H9 (cell line): ENCODE results near the gene NAA60. TPM values are rescaled to one million over a fixed set of nuclear protein-coding genes. Genes with fewer than 3 reads are reported as not detected.

Experiments used
- DNase-seq: peaks from one replicate; pipeline ENCODE4 v3.0.0-alpha.2; 2017
- H2AFZ ChIP-seq: one replicate; pipeline ENCODE4 v1.6.1; 2013; ENCODE audit warnings: mild to moderate bottlenecking, low read length, control low read depth, moderate library complexity
- H2AK5ac ChIP-seq: 2 replicates; pipeline ENCODE4 v1.6.1; 2013; ENCODE audit warnings: low read length, control low read depth, mixed read lengths; ENCODE audit not compliant: insufficient read length
- H2BK120ac ChIP-seq: one replicate; pipeline ENCODE4 v1.6.1; 2013; ENCODE audit warnings: low read depth, mild to moderate bottlenecking, low read length, control low read depth, inconsistent platforms; ENCODE audit not compliant: poor library complexity, severe bottlenecking
- H2BK12ac ChIP-seq: 2 replicates; pipeline ENCODE4 v1.6.1; 2013; ENCODE audit warnings: low read length, control low read depth, mixed read lengths, low read depth; ENCODE audit not compliant: insufficient read length
- H2BK15ac ChIP-seq: 2 replicates; pipeline ENCODE4 v1.6.1; 2013; ENCODE audit warnings: low read depth, low read length, control low read depth
- H2BK20ac ChIP-seq: one replicate; pipeline ENCODE4 v1.6.1; 2013; ENCODE audit warnings: low read depth, mild to moderate bottlenecking, low read length, control low read depth, inconsistent platforms; ENCODE audit not compliant: poor library complexity, severe bottlenecking
- H2BK5ac ChIP-seq: 2 replicates; pipeline ENCODE4 v1.6.1; 2013; ENCODE audit warnings: low read length, control low read depth, mixed read lengths; ENCODE audit not compliant: insufficient read length
- H3K14ac ChIP-seq: 2 replicates; pipeline ENCODE4 v1.6.1; 2013; ENCODE audit warnings: low read length, control low read depth; ENCODE audit not compliant: insufficient read depth
- H3K18ac ChIP-seq: 2 replicates; pipeline ENCODE4 v1.6.1; 2013; ENCODE audit warnings: low read depth, mild to moderate bottlenecking, mixed read lengths, low read length, control low read depth; ENCODE audit not compliant: insufficient read length
- H3K23ac ChIP-seq: 2 replicates; pipeline ENCODE4 v1.6.1; 2013; ENCODE audit warnings: low read length, control low read depth, mixed read lengths, low read depth; ENCODE audit not compliant: insufficient read length
- H3K23me2 ChIP-seq: 2 replicates; pipeline ENCODE4 v1.6.1; 2013; ENCODE audit warnings: low read depth, mild to moderate bottlenecking, mixed read lengths, low read length, control low read depth; ENCODE audit not compliant: insufficient read length, poor library complexity, severe bottlenecking
- H3K27ac ChIP-seq: 2 replicates; pipeline ENCODE4 v1.5.1; 2013; ENCODE audit warnings: low read length, control low read depth, mixed read lengths, low read depth; ENCODE audit not compliant: insufficient read length
- H3K27me3 ChIP-seq: 2 replicates; pipeline ENCODE4 v1.6.1; 2013; ENCODE audit warnings: low read length, control low read depth, inconsistent platforms; ENCODE audit not compliant: insufficient read depth
- H3K4ac ChIP-seq: 2 replicates; pipeline ENCODE4 v1.6.1; 2013; ENCODE audit warnings: low read depth, mild to moderate bottlenecking, control low read depth, inconsistent platforms, low read length, moderate library complexity
- H3K4me1 ChIP-seq: 2 replicates; pipeline ENCODE4 v1.6.1; 2013; ENCODE audit warnings: low read length, control low read depth, inconsistent platforms; ENCODE audit not compliant: insufficient read depth
- H3K4me2 ChIP-seq: 2 replicates; pipeline ENCODE4 v1.6.1; 2013; ENCODE audit warnings: low read length, control low read depth, mixed read lengths; ENCODE audit not compliant: insufficient read length, insufficient read depth
- H3K56ac ChIP-seq: 2 replicates; pipeline ENCODE4 v1.6.1; 2013; ENCODE audit warnings: low read depth, mild to moderate bottlenecking, mixed read lengths, low read length, control low read depth; ENCODE audit not compliant: insufficient read length
- H3K79me1 ChIP-seq: 2 replicates; pipeline ENCODE4 v1.6.1; 2013; ENCODE audit warnings: low read depth, mild to moderate bottlenecking, moderate library complexity, low read length, control low read depth, inconsistent platforms; ENCODE audit not compliant: insufficient read depth, poor library complexity, severe bottlenecking
- H3K79me2 ChIP-seq: 2 replicates; pipeline ENCODE4 v1.6.1; 2013; ENCODE audit warnings: low read length, control low read depth, inconsistent platforms; ENCODE audit not compliant: insufficient read depth
- H3K9ac ChIP-seq: 2 replicates; pipeline ENCODE4 v1.6.1; 2013; ENCODE audit warnings: low read length, control low read depth, mixed read lengths; ENCODE audit not compliant: insufficient read length; ENCODE audit errors: extremely low read depth
- H3K9me3 ChIP-seq: one replicate; pipeline ENCODE4 v1.6.1; 2013; ENCODE audit warnings: low read depth, low read length, inconsistent platforms; ENCODE audit not compliant: control insufficient read depth
- H3T11ph ChIP-seq: one replicate; pipeline ENCODE4 v1.6.1; 2013; ENCODE audit warnings: mild to moderate bottlenecking, low read length, control low read depth, inconsistent platforms
- H4K20me1 ChIP-seq: one replicate; pipeline ENCODE4 v1.6.1; 2013; ENCODE audit not compliant: control insufficient read depth, insufficient read length, insufficient read depth
- H4K5ac ChIP-seq: 2 replicates; pipeline ENCODE4 v1.6.1; 2013; ENCODE audit warnings: low read depth, mild to moderate bottlenecking, mixed read lengths, low read length, control low read depth; ENCODE audit not compliant: insufficient read length
- H4K8ac ChIP-seq: replicated peaks from 2 replicates; pipeline ENCODE4 v1.6.1; 2013; ENCODE audit warnings: low read length, control low read depth, mixed read lengths, low read depth; ENCODE audit not compliant: insufficient read length
- H4K91ac ChIP-seq: 2 replicates; pipeline ENCODE4 v1.6.1; 2013; ENCODE audit warnings: low read depth, mild to moderate bottlenecking, moderate library complexity, mixed read lengths, low read length, control low read depth; ENCODE audit not compliant: insufficient read length
- H3K27ac Mint-ChIP-seq, 3 experiments: 2 replicates in 2 of 3; 3 replicates in 1 of 3; pipeline ENCODE4 v1.8.0; 2020 to 2021; ENCODE audit warnings: mixed read lengths in 3 of 3, mild to moderate bottlenecking in 1 of 3, moderate library complexity in 1 of 3
- H3K27me3 Mint-ChIP-seq: 2 replicates; pipeline ENCODE4 v1.8.0; 2021; ENCODE audit warnings: low read depth, mild to moderate bottlenecking, moderate library complexity, mixed read lengths
- H3K36me3 Mint-ChIP-seq, 3 experiments: 2 replicates in 2 of 3; 3 replicates in 1 of 3; pipeline ENCODE4 v1.8.0; 2020 to 2021; ENCODE audit warnings: low read depth in 3 of 3, mixed read lengths in 3 of 3; ENCODE audit not compliant: insufficient read depth in 1 of 3
- H3K4me1 Mint-ChIP-seq, 2 experiments: 2 replicates each; pipeline ENCODE4 v1.8.0; 2020; ENCODE audit warnings: mixed read lengths in 2 of 2
- H3K4me3 Mint-ChIP-seq, 2 experiments: 2 replicates in 1 of 2; 3 replicates in 1 of 2; pipeline ENCODE4 v1.8.0; 2020 to 2021; ENCODE audit warnings: mild to moderate bottlenecking in 2 of 2, mixed read lengths in 2 of 2, moderate library complexity in 1 of 2
- H3K9me3 Mint-ChIP-seq, 2 experiments: 2 replicates in 1 of 2; 3 replicates in 1 of 2; pipeline ENCODE4 v1.8.0; 2020; ENCODE audit warnings: mild to moderate bottlenecking in 2 of 2, mixed read lengths in 2 of 2, moderate library complexity in 1 of 2
- WGBS: extraction: QIAGEN DNeasy Blood & Tissue Kit; methylation state at CpG from one replicate; pipeline ENCODE4 v1.1.7; 2013; ENCODE audit warnings: missing lambda C conversion rate, low lambda C conversion rate, mixed read lengths; ENCODE audit not compliant: insufficient read length; ENCODE audit errors: extremely low coverage; 5-methylcytosine and 5-hydroxymethylcytosine counted together
- total RNA-seq: library from RNA; stranded (reverse); gene quantifications from 2 replicates; pipeline ENCODE4 v1.2.1, GENCODE V29; 2021
- TF ChIP-seq, protein P1 (sequence below): fragments of 200-600 bp; sonication (generic); conservative IDR thresholded peaks from 3 replicates; pipeline ENCODE4 v1.8.0; 2021; ENCODE audit warnings: antibody characterized with exemption, mild to moderate bottlenecking

NAA60 gene
- total RNA-seq, 1 experiment from 2014 or later, result 49.3 TPM

DNA sequence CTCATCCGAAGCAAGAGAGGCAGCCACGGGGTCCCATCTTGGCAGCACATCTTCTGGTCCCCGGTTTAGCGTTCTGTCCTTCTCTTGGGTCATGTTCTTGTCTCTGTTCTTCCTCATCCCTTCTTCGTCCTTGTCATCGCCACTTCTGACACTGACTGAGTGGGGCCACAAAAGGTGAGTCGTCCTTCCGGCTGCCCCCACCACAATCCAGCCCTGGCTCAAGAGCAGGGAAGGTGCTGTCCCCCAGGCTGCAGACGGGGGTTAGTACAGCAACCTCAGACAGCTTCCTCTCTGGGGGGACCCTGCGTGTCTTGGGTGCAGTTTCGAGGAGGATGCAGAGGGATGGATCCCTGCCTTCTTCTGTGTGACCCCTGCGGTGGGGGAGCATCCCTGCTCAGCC, 21.8 kb downstream of the NAA60 start:
- no peak overlapping the region for H3T11ph ChIP-seq
- Mint-ChIP-seq H3K4me3 (no peak overlapping the region), H3K4me1 (peaks cover 44 to 54% of the 10 kb centered on the region in 2 experiments), H3K9me3 (no peaks in the 10 kb centered on the region), H3K27me3 (no peaks in the 10 kb centered on the region), H3K27ac (no peak overlapping the region), H3K36me3 (peaks cover 13 to 20% (median 15%) of the 10 kb centered on the region in 3 experiments; a peak in 5 of 7 replicates)
- H4K5ac ChIP-seq, result no peak overlapping the region
- H2BK15ac ChIP-seq, result no peak overlapping the region
- H2AK5ac ChIP-seq, result no peak overlapping the region
- no peaks in the 10 kb centered on the region for H3K27me3 ChIP-seq
- no peak overlapping the region for H3K56ac ChIP-seq
- no peak overlapping the region for H4K91ac ChIP-seq
- no peak overlapping the region for H2BK12ac ChIP-seq
- H3K23ac ChIP-seq, result no peak overlapping the region
- H2BK5ac ChIP-seq, result no peak overlapping the region
- no peak for DNase-seq
- no peaks in the 10 kb centered on the region for H4K20me1 ChIP-seq
- H2BK120ac ChIP-seq, result no peak overlapping the region
- no peak overlapping the region for H2BK20ac ChIP-seq
- no CpG with 5 or more reads among the region's 12 CpGs for WGBS
- H2AFZ ChIP-seq, result no peak overlapping the region
- H3K27ac ChIP-seq, result no peak overlapping the region
- H3K4me2 ChIP-seq, result no peak overlapping the region
- H3K9me3 ChIP-seq, result no peaks in the 10 kb centered on the region
- H3K14ac ChIP-seq, result no peak overlapping the region
- no peak overlapping the region for H3K4ac ChIP-seq
- no peak overlapping the region for H3K18ac ChIP-seq
- TF ChIP-seq, protein P1, sequence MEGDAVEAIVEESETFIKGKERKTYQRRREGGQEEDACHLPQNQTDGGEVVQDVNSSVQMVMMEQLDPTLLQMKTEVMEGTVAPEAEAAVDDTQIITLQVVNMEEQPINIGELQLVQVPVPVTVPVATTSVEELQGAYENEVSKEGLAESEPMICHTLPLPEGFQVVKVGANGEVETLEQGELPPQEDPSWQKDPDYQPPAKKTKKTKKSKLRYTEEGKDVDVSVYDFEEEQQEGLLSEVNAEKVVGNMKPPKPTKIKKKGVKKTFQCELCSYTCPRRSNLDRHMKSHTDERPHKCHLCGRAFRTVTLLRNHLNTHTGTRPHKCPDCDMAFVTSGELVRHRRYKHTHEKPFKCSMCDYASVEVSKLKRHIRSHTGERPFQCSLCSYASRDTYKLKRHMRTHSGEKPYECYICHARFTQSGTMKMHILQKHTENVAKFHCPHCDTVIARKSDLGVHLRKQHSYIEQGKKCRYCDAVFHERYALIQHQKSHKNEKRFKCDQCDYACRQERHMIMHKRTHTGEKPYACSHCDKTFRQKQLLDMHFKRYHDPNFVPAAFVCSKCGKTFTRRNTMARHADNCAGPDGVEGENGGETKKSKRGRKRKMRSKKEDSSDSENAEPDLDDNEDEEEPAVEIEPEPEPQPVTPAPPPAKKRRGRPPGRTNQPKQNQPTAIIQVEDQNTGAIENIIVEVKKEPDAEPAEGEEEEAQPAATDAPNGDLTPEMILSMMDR, result no peak
- H3K4me1 ChIP-seq, result peaks cover 2% of the 10 kb centered on the region; the same call in 1 of the 2 replicates
- H3K9ac ChIP-seq, result no peak overlapping the region
- peaks cover 46% of the 10 kb centered on the region for H3K79me2 ChIP-seq
- no peak overlapping the region for H4K8ac ChIP-seq
- H3K23me2 ChIP-seq, result no peaks in the 10 kb centered on the region
- H3K79me1 ChIP-seq, result peaks cover 13% of the 10 kb centered on the region
